Measurements from ENCODE around the gene SHC1. TPM values are rescaled to one million over a fixed set of nuclear protein-coding genes. Genes with fewer than 3 reads are reported as not detected.
A peak's percentile ranks its signal among the peaks of the same experiment; 100 is the strongest.

The SHC1 gene
- total and polyA plus RNA-seq, 2 experiments from 2014 or later = 117 to 211 TPM

GRCh38 chr1:155001675-155002463, 31.3 kb upstream of the SHC1 start:
- ATAC-seq = peak; percentile 33
- Mint-ChIP-seq H3K27me3 (ENCODE audit: insufficient read depth, low read depth, poor library complexity) (peaks cover 21% of the 10 kb centered on the region), H3K27ac (peak overlapping the region; percentile 83), H3K4me1 (peaks cover 40% of the 10 kb centered on the region), H3K9me3 (no peaks in the 10 kb centered on the region), H3K4me3 (peak overlapping the region; percentile 92), H3K36me3 (ENCODE audit: low read depth) (peaks cover 4% of the 10 kb centered on the region; the same call in 1 of the 3 replicates)
- Histone ChIP-seq H2AFZ (no peak overlapping the region), H3K4me3 (peak overlapping the region; percentile 90), H3K9me2 (ENCODE audit: insufficient read depth) (no peaks in the 10 kb centered on the region), H3F3A (replicated peaks; ENCODE audit: low read depth) (peaks cover 16% of the 10 kb centered on the region), H3K36me3 (ENCODE audit: insufficient read depth) (no peaks in the 10 kb centered on the region), H3K4me2 (peak overlapping the region; percentile 90), H3K27ac (ENCODE audit: low read depth) (peak overlapping the region; percentile 95), H3K4me1 (ENCODE audit: insufficient read depth) (peaks cover 18% of the 10 kb centered on the region), H3K79me2 (replicated peaks; ENCODE audit: insufficient read depth) (peaks cover 28% of the 10 kb centered on the region), H4K20me1 (replicated peaks; ENCODE audit: insufficient read depth) (no peaks in the 10 kb centered on the region; the same call in 1 of the 2 replicates), H3K27me3 (ENCODE audit: insufficient read depth) (no peaks in the 10 kb centered on the region)
- DNase-seq (ENCODE audit: low spot score) = peak; percentile 100
- TF ChIP-seq EZH2 (IDR thresholded peaks at IDR 0.05; ENCODE audit: low read depth, unreplicated experiment) (no peak), POLR2AphosphoS5 (IDR thresholded peaks at IDR 0.05; ENCODE audit: low read depth) (peak; percentile 51), CREB1 (CRISPR knock-in tag; IDR thresholded peaks at IDR 0.05; ENCODE audit: low read depth) (peak; percentile 73), CTCF (conservative IDR thresholded peaks at IDR 0.05; ENCODE audit: low read depth in 2 of 2) (peak; percentile 50 to 52), ETS1 (IDR thresholded peaks at IDR 0.05) (0 out of 2 replicates have a peak, but pooled peaks have one; percentile 3), STAT1 (IDR thresholded peaks at IDR 0.05; ENCODE audit: unreplicated experiment) (no peak)

GRCh38 chr1:155001425-155001674, 30.8 kb upstream of the SHC1 start:
- no peaks in the 10 kb centered on the region for H3K9me3 Mint-ChIP-seq
- Histone ChIP-seq H3K27me3 (ENCODE audit: insufficient read depth) (no peaks in the 10 kb centered on the region), H2AFZ (no peak overlapping the region), H3K9me2 (ENCODE audit: insufficient read depth) (no peaks in the 10 kb centered on the region), H3K27ac (ENCODE audit: low read depth) (peak overlapping the region; percentile 95), H3F3A (replicated peaks; ENCODE audit: low read depth) (peaks cover 16% of the 10 kb centered on the region), H4K20me1 (replicated peaks; ENCODE audit: insufficient read depth) (no peaks in the 10 kb centered on the region), H3K79me2 (replicated peaks; ENCODE audit: insufficient read depth) (peaks cover 23% of the 10 kb centered on the region), H3K36me3 (ENCODE audit: insufficient read depth) (no peaks in the 10 kb centered on the region), H3K4me1 (ENCODE audit: insufficient read depth) (peaks cover 18% of the 10 kb centered on the region), H3K4me2 (peak overlapping the region; percentile 90), H3K4me3 (peak overlapping the region; percentile 90)
- H3K4me1 Mint-ChIP-seq = peaks cover 34% of the 10 kb centered on the region
- H3K4me3 Mint-ChIP-seq = peak overlapping the region; percentile 79
- no peak for DNase-seq (ENCODE audit: low spot score)
- peaks cover 2% of the 10 kb centered on the region; the same call in 1 of the 3 replicates for H3K36me3 Mint-ChIP-seq (ENCODE audit: low read depth)
- peak overlapping the region; percentile 72; the same call in 1 of the 2 replicates for H3K27ac Mint-ChIP-seq
- H3K27me3 Mint-ChIP-seq (ENCODE audit: insufficient read depth, low read depth, poor library complexity) = peaks cover 21% of the 10 kb centered on the region
- ATAC-seq = peak; percentile 2; the same call in 2 of the 3 replicates
- no peak for TF ChIP-seq ZNF462 (CRISPR knock-in tag; IDR thresholded peaks at IDR 0.05)
- no peak for TF ChIP-seq REST (IDR thresholded peaks at IDR 0.05; ENCODE audit: unreplicated experiment)
